ENCODE measurements around the gene SAP25. TPM values are rescaled to one million over a fixed set of nuclear protein-coding genes. Genes with fewer than 3 reads are reported as not detected.

The SAP25 gene
- total RNA-seq, 2 donors from 2014 or later: 21.4 to 23.4 TPM

DNA sequence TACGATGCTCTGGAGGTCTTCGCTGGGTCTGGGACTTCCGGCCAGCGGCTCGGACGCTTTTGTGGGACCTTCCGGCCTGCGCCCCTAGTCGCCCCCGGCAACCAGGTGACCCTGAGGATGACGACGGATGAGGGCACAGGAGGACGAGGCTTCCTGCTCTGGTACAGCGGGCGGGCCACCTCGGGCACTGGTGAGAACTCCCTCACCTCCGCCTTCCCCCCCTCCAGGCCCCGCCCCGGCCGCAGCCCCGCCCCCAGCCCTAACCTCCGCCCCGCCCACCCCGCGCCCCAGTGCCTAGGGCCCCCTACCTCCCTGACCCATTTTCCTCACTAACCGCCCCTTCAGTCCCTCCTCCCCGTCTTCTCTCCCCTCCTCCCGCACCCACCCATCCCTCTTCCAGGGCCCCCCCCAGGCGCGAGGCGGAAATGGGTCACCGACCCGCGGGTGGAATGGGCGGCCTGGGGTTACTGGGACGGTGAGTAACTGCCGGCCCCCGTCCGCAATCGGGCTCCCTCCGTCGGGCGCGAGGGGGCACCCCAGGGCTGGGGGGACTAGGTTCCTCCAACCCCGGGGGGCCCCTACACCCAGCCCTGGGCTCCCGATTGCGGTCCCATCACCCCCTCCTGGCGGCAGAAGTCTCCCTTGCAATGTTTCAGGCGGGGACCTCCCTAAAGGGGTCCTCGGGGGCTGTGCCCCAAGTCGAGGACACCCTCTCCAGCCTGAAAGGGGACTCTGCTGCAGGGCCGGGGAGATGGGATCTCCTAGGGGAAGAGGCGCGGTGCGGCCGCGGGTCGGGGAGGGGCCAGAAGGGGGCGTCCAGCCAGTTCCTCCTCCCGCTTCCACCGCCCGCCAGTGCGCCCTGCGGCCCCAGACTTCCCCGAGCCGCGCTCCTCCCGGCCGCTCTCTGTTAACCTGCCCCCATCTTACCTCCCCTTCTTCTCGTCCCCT is 30.6 kb upstream of the SAP25 start:
- ATAC-seq (replicated peaks in 1 of 2) (peak; percentile 77 to 81), DNase-seq (peak; percentile 84 to 87)
- Mint-ChIP-seq H3K27ac (peak overlapping the region; percentile 35), H3K27me3 (ENCODE audit: low read depth) (no peaks in the 10 kb centered on the region), H3K9me3 (no peaks in the 10 kb centered on the region), H3K4me3 (peak overlapping the region; percentile 88 to 95), H3K36me3 (ENCODE audit: insufficient read depth in 2 of 2) (no peaks in the 10 kb centered on the region), H3K4me1 (ENCODE audit: low read depth) (peaks cover 16% of the 10 kb centered on the region)

DNA sequence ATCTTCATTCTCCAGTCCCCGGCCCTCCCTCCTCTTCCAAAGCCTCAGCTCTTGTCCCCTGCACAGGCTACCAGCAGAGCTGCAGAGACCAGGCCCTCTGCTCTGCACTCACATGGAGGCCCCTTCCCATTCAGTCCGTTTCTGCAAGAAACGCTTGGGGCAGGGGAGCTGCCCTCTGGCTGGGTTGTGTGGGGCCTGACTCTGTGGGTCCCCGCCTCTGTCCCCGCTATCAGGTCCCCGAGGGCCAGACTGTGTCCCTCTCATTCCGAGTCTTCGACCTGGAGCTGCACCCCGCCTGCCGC is 30.0 kb upstream of the SAP25 start:
- DNase-seq (no peak), ATAC-seq (replicated peaks in 1 of 2) (no peak)
- no peaks in the 10 kb centered on the region for H3K27me3 Mint-ChIP-seq (ENCODE audit: low read depth)
- H3K4me1 Mint-ChIP-seq (ENCODE audit: low read depth): peaks cover 16% of the 10 kb centered on the region
- H3K9me3 Mint-ChIP-seq: no peaks in the 10 kb centered on the region
- peak overlapping the region; percentile 88 to 95 for H3K4me3 Mint-ChIP-seq
- H3K36me3 Mint-ChIP-seq (ENCODE audit: insufficient read depth in 2 of 2): no peaks in the 10 kb centered on the region
- H3K27ac Mint-ChIP-seq: peak overlapping the region; percentile 35

DNA sequence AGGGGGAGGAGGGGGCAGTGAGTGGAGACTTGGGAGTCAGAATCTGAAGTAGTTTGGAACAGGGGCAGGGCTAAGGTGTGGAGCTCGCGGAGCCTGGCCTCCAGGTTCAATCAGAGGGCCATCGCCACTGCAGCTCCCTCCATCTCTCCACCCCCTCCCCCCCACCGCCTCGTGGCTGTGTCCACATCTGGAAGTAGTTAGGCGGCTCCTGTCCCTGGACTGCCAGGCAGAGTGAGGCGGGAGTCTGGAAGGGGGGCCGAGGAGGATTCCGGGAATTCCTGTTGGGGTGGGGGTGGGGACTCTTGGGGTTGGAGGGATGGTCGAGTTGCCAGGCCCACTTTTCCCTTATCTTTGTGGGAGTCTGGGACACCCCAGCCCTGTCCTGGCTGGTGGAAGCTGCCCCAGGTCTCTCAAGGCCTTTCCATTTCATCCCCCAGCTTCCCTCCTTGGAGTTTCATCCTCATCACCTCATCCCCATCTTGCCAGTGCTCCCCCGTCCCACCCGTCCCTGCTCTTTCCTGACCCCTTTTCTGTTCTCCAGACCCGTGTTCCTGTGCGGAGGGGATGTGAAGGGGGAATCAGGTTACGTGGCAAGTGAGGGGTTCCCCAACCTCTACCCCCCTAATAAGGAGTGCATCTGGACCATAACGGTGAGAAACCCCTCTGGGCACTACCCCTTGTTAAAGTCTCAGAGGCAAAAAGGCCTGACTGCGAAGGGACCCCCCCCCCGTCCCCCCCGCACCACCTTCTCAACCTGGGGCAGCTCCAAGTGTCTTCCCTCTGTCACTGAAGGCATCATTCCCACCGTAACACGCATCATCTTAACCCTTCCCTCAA is 29.4 kb upstream of the SAP25 start:
- Mint-ChIP-seq H3K4me3 (peak overlapping the region; percentile 88 to 95), H3K4me1 (ENCODE audit: low read depth) (peaks cover 16% of the 10 kb centered on the region), H3K27ac (no peak overlapping the region), H3K9me3 (no peaks in the 10 kb centered on the region), H3K36me3 (ENCODE audit: insufficient read depth in 2 of 2) (no peaks in the 10 kb centered on the region), H3K27me3 (ENCODE audit: low read depth) (no peaks in the 10 kb centered on the region)
- DNase-seq (no peak), ATAC-seq (replicated peaks in 1 of 2) (no peak)

DNA sequence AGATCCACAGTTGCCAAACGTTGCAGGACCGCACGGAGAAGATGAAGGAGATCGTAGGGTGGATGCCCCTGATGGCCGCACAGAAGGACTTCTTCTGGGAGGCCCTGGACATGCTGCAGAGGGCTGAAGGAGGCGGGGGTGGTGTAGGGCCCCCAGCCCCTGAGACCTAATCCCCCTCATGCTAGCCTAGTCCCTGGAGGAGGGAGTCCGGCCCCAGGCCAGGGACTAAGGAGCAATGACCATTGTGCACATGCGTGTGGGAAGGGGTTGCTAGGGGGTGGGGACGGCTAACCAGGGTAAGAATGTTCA is 27.0 kb upstream of the SAP25 start:
- Mint-ChIP-seq H3K27ac (no peak overlapping the region), H3K4me1 (ENCODE audit: low read depth) (peaks cover 14% of the 10 kb centered on the region), H3K9me3 (no peaks in the 10 kb centered on the region), H3K27me3 (ENCODE audit: low read depth) (no peaks in the 10 kb centered on the region), H3K36me3 (ENCODE audit: insufficient read depth in 2 of 2) (no peaks in the 10 kb centered on the region), H3K4me3 (no peak overlapping the region)
- ATAC-seq (replicated peaks in 1 of 2): no peak
- DNase-seq: no peak

DNA sequence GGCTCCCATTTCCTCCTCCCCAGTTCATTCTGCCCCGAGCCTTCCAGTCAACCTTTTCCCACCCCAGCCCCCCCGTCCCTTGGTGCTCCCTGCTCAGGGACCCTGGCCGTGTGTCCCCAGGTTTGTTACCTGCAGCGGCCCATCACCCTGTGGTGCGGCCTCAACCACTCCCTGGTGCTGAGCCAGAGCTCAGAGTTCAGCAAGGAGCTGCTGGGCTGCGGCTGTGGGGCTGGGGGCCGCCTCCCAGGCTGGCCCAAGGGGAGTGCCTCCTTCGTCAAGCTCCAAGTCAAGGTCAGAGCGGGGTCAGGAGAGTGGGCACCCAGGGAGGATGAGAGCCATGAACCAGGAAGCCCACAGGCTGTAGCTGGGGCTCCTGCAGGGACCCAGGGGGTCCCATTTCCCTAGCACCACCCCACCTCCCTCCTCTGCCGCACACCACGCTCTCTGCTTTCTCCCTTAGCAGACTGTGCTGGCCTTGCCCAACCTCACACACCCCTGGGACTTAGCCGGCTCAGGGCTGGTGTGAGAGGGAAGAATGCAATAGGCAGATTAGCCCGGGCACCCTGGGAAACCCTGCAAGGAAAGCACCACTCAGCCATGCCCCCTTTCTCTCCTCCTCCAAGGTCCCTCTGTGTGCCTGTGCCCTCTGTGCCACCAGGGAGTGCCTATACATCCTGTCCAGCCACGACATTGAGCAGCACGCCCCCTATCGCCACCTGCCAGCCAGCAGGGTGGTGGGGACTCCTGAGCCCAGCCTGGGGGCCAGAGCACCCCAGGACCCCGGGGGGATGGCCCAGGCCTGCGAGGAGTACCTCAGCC is 26.4 kb upstream of the SAP25 start:
- Mint-ChIP-seq H3K4me1 (ENCODE audit: low read depth) (peaks cover 9% of the 10 kb centered on the region), H3K27ac (no peak overlapping the region), H3K9me3 (no peaks in the 10 kb centered on the region), H3K27me3 (ENCODE audit: low read depth) (no peaks in the 10 kb centered on the region), H3K36me3 (ENCODE audit: insufficient read depth in 2 of 2) (no peaks in the 10 kb centered on the region), H3K4me3 (no peak overlapping the region)
- DNase-seq (no peak), ATAC-seq (replicated peaks in 1 of 2) (no peak)

DNA sequence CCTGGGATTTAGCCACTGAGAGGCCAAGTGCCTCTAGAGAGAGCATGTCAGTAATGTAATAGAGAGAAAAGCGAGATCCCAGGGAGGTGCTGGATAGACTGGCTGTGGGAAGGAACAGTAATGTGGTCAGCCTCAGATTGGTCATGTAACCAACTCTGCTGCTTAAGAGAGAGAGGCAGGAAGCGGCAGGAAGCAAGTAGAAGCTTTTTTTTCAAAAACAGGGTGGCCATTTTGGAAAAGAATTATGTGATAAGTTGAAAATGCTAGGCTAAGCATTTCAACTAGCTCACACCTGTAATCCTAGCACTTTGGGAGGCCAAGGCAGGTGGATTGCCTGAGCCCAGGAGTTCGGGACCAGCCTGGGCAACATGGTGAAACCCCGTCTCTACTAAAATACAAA is 24.7 kb upstream of the SAP25 start:
- Mint-ChIP-seq H3K4me1 (ENCODE audit: low read depth) (peaks cover 1% of the 10 kb centered on the region), H3K27ac (no peak overlapping the region), H3K27me3 (ENCODE audit: low read depth) (no peaks in the 10 kb centered on the region), H3K4me3 (no peak overlapping the region), H3K9me3 (no peaks in the 10 kb centered on the region), H3K36me3 (ENCODE audit: insufficient read depth in 2 of 2) (no peaks in the 10 kb centered on the region)
- ATAC-seq (replicated peaks in 1 of 2) (no peak), DNase-seq (no peak)

DNA sequence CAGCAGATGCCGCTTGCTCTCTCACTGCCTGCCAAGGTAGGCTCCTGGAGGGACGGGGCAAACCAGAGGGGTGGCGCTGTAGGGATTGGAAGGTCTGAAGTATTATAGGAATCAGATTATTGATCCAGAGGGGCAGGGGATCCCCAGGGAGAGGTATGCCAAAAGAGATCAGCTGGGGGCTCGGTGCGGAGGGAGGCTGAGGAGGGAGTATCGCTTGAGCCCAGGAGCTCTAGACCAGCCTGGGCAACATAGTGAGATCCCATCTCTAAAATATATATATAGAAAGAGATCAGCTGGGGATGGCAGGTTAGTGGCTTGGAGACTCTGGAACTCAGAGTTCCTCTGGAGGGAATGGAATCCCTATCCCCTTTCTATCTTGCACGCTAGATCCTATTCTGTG is 21.5 kb upstream of the SAP25 start:
- H3K4me3 Mint-ChIP-seq: no peak overlapping the region
- H3K27me3 Mint-ChIP-seq (ENCODE audit: low read depth): no peaks in the 10 kb centered on the region
- DNase-seq (no peak), ATAC-seq (replicated peaks in 1 of 2) (no peak)
- no peaks in the 10 kb centered on the region for H3K9me3 Mint-ChIP-seq
- no peak overlapping the region for H3K27ac Mint-ChIP-seq
- H3K4me1 Mint-ChIP-seq (ENCODE audit: low read depth): no peaks in the 10 kb centered on the region
- H3K36me3 Mint-ChIP-seq (ENCODE audit: insufficient read depth in 2 of 2): no peaks in the 10 kb centered on the region

DNA sequence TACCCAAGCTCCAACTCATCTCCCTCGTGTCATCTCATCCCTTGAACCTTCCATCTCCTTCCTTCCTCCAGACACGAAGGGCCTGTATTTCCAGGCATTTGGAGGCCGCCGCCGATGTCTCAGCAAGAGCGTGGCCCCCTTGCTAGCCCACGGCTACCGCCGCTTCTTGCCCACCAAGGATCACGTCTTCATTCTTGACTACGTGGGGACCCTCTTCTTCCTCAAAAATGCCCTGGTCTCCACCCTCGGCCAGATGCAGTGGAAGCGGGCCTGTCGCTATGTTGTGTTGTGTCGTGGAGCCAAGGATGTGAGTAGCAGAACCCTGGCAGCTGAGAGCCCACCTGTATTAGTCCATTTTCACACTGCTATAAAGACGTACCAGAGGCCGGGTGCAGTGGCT is 17.9 kb upstream of the SAP25 start:
- Mint-ChIP-seq H3K4me1 (ENCODE audit: low read depth) (peaks cover 7% of the 10 kb centered on the region), H3K4me3 (no peak overlapping the region), H3K27me3 (ENCODE audit: low read depth) (no peaks in the 10 kb centered on the region), H3K36me3 (ENCODE audit: insufficient read depth in 2 of 2) (no peaks in the 10 kb centered on the region), H3K27ac (no peak overlapping the region), H3K9me3 (no peaks in the 10 kb centered on the region)
- ATAC-seq (replicated peaks in 1 of 2): no peak
- no peak for DNase-seq

DNA sequence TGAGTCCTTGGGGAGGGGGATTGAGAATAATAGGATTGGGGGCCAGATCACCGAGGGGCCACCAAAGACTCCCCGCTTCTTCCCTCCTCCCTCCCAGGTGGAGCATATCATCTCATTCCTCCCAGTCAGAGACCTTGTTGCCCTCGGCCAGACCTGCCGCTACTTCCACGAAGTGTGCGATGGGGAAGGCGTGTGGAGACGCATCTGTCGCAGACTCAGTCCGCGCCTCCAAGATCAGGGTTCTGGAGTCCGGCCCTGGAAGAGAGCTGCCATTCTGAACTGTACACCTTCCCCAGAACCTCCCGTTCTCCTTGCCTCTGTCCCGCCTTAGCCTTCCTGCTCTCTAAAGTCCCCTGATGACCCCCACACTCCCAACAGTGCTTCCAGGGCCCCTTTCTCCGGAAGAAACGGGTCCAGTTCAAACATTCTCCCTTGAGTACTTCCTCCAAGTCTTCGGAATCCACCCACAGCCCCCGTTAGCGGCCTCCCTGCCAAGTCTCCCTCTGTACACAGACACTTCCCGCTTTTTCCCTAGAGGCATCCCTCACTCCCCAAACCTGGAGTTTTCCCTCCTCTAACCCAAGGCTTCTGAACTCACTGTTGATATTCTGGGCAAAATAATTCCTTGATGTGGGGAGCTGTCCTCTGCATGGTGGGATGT is 16.5 kb upstream of the SAP25 start:
- ATAC-seq (replicated peaks in 1 of 2) (no peak), DNase-seq (no peak)
- H3K27me3 Mint-ChIP-seq (ENCODE audit: low read depth): no peaks in the 10 kb centered on the region
- no peaks in the 10 kb centered on the region for H3K9me3 Mint-ChIP-seq
- H3K27ac Mint-ChIP-seq: no peak overlapping the region
- H3K36me3 Mint-ChIP-seq (ENCODE audit: insufficient read depth in 2 of 2): no peaks in the 10 kb centered on the region
- peaks cover 11% of the 10 kb centered on the region for H3K4me1 Mint-ChIP-seq (ENCODE audit: low read depth)
- H3K4me3 Mint-ChIP-seq: no peak overlapping the region

DNA sequence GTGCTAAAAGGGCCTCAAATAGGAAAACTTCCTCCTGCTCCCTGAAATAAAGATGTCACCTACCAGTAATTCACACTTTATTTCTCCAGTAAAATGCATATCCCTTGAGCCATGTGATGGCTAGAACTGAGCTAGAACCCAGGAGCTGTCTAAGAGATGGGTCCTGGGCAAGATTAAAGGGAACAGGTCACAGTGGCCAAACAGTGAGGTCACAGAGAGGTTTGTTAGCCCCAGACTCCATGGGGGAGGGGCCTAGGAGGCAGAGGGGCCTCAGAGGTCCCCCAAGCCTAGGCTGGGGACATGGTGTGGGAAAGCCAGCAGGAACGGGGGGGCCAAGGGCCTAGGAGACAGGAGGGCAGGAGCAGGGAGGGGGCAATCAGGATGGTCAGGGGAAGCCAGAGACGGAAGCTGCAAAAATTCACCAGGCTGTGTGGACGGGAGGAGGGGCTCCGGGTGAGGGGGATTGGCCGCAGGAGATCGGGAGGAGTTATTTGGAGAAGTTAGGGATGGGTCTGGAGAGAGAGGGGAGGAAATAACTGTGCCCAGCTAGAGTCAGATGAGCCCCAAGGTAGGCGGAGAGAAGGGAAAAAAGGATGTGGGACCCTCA is 15.7 kb upstream of the SAP25 start:
- H3K4me3 Mint-ChIP-seq: no peak overlapping the region
- no peaks in the 10 kb centered on the region for H3K27me3 Mint-ChIP-seq (ENCODE audit: low read depth)
- no peaks in the 10 kb centered on the region for H3K36me3 Mint-ChIP-seq (ENCODE audit: insufficient read depth in 2 of 2)

DNA sequence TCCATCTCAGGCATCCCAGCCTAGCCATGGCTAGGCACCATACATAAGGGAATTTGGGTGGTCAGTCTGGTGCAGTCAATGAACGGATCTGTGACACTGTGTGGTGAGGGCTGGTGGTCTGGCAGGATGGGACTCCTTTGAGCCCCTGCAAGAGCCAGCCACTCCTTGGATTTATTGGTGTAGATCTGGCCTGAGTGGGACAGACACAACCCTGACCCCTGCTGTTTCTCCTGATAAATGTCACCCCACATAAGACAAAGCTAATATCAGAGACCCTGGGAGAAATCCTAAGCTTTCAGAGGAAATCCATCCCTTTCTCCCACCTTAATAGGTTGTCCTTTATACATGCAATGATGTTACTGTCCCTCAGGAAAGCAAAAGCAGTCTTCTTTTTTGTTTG is 14.7 kb upstream of the SAP25 start:
- Mint-ChIP-seq H3K36me3 (ENCODE audit: insufficient read depth in 2 of 2) (no peaks in the 10 kb centered on the region), H3K27ac (no peak overlapping the region), H3K9me3 (no peaks in the 10 kb centered on the region), H3K27me3 (ENCODE audit: low read depth) (no peaks in the 10 kb centered on the region), H3K4me1 (ENCODE audit: low read depth) (peaks cover 25% of the 10 kb centered on the region), H3K4me3 (peak overlapping the region; percentile 39 to 95)
- ATAC-seq (replicated peaks in 1 of 2) (no peak), DNase-seq (no peak)

More for the DNA sequence above, 15.7 kb upstream of the SAP25 start:
- ATAC-seq (replicated peaks in 1 of 2) (no peak), DNase-seq (no peak)
- no peaks in the 10 kb centered on the region for H3K9me3 Mint-ChIP-seq
- H3K4me1 Mint-ChIP-seq (ENCODE audit: low read depth): peaks cover 17% of the 10 kb centered on the region
- H3K27ac Mint-ChIP-seq: no peak overlapping the region

DNA sequence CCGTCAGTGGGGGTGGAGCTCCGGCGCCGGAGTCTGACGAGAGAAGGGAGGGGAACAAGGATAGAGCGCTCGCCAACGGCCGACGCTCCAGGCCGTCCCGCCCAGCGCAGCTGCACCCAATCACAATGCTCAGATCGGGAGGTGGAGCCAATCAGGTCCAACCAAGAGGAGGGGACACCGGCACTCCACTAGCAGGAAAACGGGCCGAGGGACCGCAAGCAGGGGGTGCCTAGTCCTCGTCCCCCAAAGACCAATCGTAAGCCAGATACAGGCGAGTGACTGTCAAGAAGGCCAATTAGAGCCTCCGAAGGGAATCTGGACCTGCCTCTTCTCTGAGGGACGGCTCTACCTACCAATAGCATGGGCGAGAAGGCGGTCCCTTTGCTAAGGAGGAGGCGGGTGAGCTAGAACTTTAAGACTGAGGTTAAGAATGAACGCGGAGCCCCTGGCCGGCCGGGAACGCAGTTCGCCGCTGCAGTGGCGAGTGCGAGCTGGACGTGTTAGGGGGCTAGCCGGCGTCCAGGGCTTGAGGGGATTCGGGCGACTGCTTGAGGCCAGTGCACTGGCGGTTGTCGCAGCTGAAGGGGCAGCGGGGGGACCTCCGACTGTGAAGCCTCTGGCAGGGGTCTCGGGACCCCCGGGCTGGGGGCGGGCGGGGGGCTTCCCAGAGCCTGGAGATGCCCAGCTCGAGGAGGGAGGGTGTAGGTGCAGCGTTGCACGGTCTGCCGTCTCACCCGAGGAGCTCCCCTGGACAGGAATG is 12.7 kb upstream of the SAP25 start, which contains the start of gene FBXO24:
TSS of gene FBXO24 (plus strand) at position 63 of the 760 bp plus-strand sequence. CDS start at position 361, 298 bp downstream.
- peak within 1 kb of the TSS; percentile 93 to 95 for H3K4me3 Mint-ChIP-seq
- ATAC-seq (replicated peaks in 1 of 2) (peak; percentile 88), DNase-seq (peak; percentile 99 to 100)
- H3K27ac Mint-ChIP-seq: peak within 1 kb of the TSS; percentile 89
- H3K36me3 Mint-ChIP-seq (ENCODE audit: insufficient read depth in 2 of 2): no peaks in the 10 kb centered on the region
- peaks cover 29% of the 10 kb centered on the region for H3K4me1 Mint-ChIP-seq (ENCODE audit: low read depth)
- no peaks in the 10 kb centered on the region for H3K27me3 Mint-ChIP-seq (ENCODE audit: low read depth)
- no peaks in the 10 kb centered on the region for H3K9me3 Mint-ChIP-seq

Measured in activated T-cell treated with anti-CD3 and anti-CD28 coated beads, Interleukin-2, amount 50 U/mL, for 72 hours (primary cell).